ENCODE data around the gene XYLT1.

The XYLT1 gene

GRCh38 chr16:17350207-17350606 lies 120.6 kb downstream of the XYLT1 start:
- TF ChIP-seq TCF12 (IDR thresholded peaks at IDR 0.05; ENCODE audit: low read depth) = no peak
- TF ChIP-seq RAD21 (IDR thresholded peaks at IDR 0.05; ENCODE audit: low read depth) = no peak
- TF ChIP-seq, protein P1, sequence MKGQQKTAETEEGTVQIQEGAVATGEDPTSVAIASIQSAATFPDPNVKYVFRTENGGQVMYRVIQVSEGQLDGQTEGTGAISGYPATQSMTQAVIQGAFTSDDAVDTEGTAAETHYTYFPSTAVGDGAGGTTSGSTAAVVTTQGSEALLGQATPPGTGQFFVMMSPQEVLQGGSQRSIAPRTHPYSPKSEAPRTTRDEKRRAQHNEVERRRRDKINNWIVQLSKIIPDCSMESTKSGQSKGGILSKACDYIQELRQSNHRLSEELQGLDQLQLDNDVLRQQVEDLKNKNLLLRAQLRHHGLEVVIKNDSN (IDR thresholded peaks at IDR 0.05) = no peak
- TF ChIP-seq MAX (IDR thresholded peaks at IDR 0.05) = no peak
- TF ChIP-seq CREB1 (IDR thresholded peaks at IDR 0.05; ENCODE audit: low read depth) = no peak
- TF ChIP-seq FOXM1 (IDR thresholded peaks at IDR 0.05; ENCODE audit: borderline replicate concordance, low read depth) = no peak
- TF ChIP-seq EP300 (IDR thresholded peaks at IDR 0.05; ENCODE audit: borderline replicate concordance) = no peak
- no peak for TF ChIP-seq TEAD4 (IDR thresholded peaks at IDR 0.05)
- TF ChIP-seq CEBPB (IDR thresholded peaks at IDR 0.05) = no peak
- TF ChIP-seq ZBTB7A (IDR thresholded peaks at IDR 0.05; ENCODE audit: low read depth) = no peak
- no peak for TF ChIP-seq EGR1 (IDR thresholded peaks at IDR 0.05)
- TF ChIP-seq YY1 (IDR thresholded peaks at IDR 0.05; ENCODE audit: low read depth) = no peak
- TF ChIP-seq, protein P2, sequence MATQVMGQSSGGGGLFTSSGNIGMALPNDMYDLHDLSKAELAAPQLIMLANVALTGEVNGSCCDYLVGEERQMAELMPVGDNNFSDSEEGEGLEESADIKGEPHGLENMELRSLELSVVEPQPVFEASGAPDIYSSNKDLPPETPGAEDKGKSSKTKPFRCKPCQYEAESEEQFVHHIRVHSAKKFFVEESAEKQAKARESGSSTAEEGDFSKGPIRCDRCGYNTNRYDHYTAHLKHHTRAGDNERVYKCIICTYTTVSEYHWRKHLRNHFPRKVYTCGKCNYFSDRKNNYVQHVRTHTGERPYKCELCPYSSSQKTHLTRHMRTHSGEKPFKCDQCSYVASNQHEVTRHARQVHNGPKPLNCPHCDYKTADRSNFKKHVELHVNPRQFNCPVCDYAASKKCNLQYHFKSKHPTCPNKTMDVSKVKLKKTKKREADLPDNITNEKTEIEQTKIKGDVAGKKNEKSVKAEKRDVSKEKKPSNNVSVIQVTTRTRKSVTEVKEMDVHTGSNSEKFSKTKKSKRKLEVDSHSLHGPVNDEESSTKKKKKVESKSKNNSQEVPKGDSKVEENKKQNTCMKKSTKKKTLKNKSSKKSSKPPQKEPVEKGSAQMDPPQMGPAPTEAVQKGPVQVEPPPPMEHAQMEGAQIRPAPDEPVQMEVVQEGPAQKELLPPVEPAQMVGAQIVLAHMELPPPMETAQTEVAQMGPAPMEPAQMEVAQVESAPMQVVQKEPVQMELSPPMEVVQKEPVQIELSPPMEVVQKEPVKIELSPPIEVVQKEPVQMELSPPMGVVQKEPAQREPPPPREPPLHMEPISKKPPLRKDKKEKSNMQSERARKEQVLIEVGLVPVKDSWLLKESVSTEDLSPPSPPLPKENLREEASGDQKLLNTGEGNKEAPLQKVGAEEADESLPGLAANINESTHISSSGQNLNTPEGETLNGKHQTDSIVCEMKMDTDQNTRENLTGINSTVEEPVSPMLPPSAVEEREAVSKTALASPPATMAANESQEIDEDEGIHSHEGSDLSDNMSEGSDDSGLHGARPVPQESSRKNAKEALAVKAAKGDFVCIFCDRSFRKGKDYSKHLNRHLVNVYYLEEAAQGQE (IDR thresholded peaks at IDR 0.05; ENCODE audit: low read depth) = no peak
- no peak for TF ChIP-seq NFIC (IDR thresholded peaks at IDR 0.05)
- no peak for TF ChIP-seq TAF1 (IDR thresholded peaks at IDR 0.05; ENCODE audit: low read depth)

GRCh38 chr16:17348826-17349225 lies 121.9 kb downstream of the XYLT1 start:
- TF ChIP-seq ZBTB7A (IDR thresholded peaks at IDR 0.05; ENCODE audit: low read depth) (no peak), CREB1 (IDR thresholded peaks at IDR 0.05; ENCODE audit: low read depth) (no peak), NFIC (IDR thresholded peaks at IDR 0.05) (no peak), TAF1 (IDR thresholded peaks at IDR 0.05; ENCODE audit: low read depth) (no peak), EP300 (IDR thresholded peaks at IDR 0.05; ENCODE audit: borderline replicate concordance) (no peak), TEAD4 (IDR thresholded peaks at IDR 0.05) (no peak), FOXM1 (IDR thresholded peaks at IDR 0.05; ENCODE audit: borderline replicate concordance, low read depth) (no peak), EGR1 (IDR thresholded peaks at IDR 0.05) (no peak), MAX (IDR thresholded peaks at IDR 0.05) (no peak), TCF12 (IDR thresholded peaks at IDR 0.05; ENCODE audit: low read depth) (no peak), CEBPB (IDR thresholded peaks at IDR 0.05) (no peak), YY1 (IDR thresholded peaks at IDR 0.05; ENCODE audit: low read depth) (no peak), RAD21 (IDR thresholded peaks at IDR 0.05; ENCODE audit: low read depth) (no peak)
- TF ChIP-seq, protein P1 (IDR thresholded peaks at IDR 0.05) = no peak
- TF ChIP-seq, protein P2 (IDR thresholded peaks at IDR 0.05; ENCODE audit: low read depth) = no peak

DNA sequence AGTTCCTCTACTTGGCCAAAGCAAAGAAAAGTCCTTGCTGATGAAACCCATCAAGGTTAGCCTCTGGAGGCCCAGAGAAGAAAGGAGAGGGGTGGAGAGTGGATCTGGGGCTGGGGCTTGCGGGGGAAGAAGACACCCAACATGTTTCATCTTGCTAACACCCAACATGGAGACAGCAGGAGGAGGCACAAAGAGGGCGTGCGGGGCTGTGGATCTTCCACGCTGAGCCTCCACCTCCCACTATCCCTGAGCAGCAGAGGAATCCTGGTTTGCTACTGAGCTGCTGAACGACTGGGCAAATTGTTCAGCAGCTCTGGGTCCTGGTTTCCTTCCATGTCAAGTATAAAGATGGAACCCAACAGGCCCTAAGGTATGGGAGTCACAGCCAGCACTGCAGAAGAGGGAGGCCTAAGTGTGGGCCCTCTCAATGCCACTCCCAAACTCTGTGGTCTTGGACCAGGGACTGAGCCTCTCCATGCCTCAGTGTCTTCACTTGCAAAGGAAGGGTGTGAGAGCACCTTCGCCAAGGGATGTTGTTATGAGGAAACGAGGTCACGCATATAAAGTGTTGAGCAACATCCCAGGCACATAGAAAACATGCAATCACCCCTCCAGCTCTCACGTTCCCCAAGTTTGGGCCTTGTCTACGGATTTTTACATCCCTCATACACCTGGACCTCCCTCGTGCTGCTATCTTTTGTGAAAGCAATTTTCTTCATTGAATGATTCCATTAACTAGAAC lies 122.5 kb downstream of the XYLT1 start:
- TF ChIP-seq FOXM1 (IDR thresholded peaks at IDR 0.05; ENCODE audit: borderline replicate concordance, low read depth) (no peak), CEBPB (IDR thresholded peaks at IDR 0.05) (no peak), TEAD4 (IDR thresholded peaks at IDR 0.05) (no peak), EP300 (IDR thresholded peaks at IDR 0.05; ENCODE audit: borderline replicate concordance) (no peak), CREB1 (IDR thresholded peaks at IDR 0.05; ENCODE audit: low read depth) (no peak), EGR1 (IDR thresholded peaks at IDR 0.05) (no peak)

GRCh38 chr16:17347624-17348023 lies 123.1 kb downstream of the XYLT1 start:
- no peak for TF ChIP-seq EP300 (IDR thresholded peaks at IDR 0.05; ENCODE audit: borderline replicate concordance)
- TF ChIP-seq RAD21 (IDR thresholded peaks at IDR 0.05; ENCODE audit: low read depth) = no peak
- TF ChIP-seq, protein P2 (IDR thresholded peaks at IDR 0.05; ENCODE audit: low read depth) = no peak
- TF ChIP-seq TEAD4 (IDR thresholded peaks at IDR 0.05) = no peak
- TF ChIP-seq TCF12 (IDR thresholded peaks at IDR 0.05; ENCODE audit: low read depth) = no peak
- TF ChIP-seq CEBPB (IDR thresholded peaks at IDR 0.05) = no peak
- TF ChIP-seq YY1 (IDR thresholded peaks at IDR 0.05; ENCODE audit: low read depth) = no peak

All from Ishikawa (cell line).